H1 (cell line): ENCODE data around the gene OLFML2B. TPM values are rescaled to one million over a fixed set of nuclear protein-coding genes. Genes with fewer than 3 reads are reported as not detected.

ENCODE experiments used
- CTCF ChIA-PET: fragments of 300-600 bp; sonication (Branson Sonifier 250); formaldehyde crosslinking; loops from one replicate; lab custom pipeline; 2021; ENCODE audit not compliant: partially characterized antibody; lab: Charles Lee
- POLR2A ChIA-PET: fragments of 300-600 bp; sonication (Branson Sonifier 250); formaldehyde crosslinking; loops from one replicate; lab custom pipeline; 2021; ENCODE audit warnings: inconsistent platforms; ENCODE audit not compliant: partially characterized antibody; lab: Charles Lee
- DNase-seq, 2 experiments: peaks; one replicate each; pipeline versions ENCODE4 v3.0.0 to v3.0.0-alpha.2; 2010 to 2022; ENCODE audit warnings: low spot score in 2 of 2, low read depth in 1 of 2, mixed read lengths in 1 of 2
- FAIRE-seq: peaks from 2 replicates; lab custom pipeline; 2011; peaks lifted over from hg19 to GRCh38; lab: Jason Lieb, UNC
- H2AFZ ChIP-seq: 2 replicates; pipeline ENCODE4 v1.8.1; 2012; ENCODE audit warnings: low read length, inconsistent platforms
- H2AK5ac ChIP-seq: 2 replicates; pipeline ENCODE4 v1.6.1; 2013; ENCODE audit warnings: low read depth, low read length
- H2BK120ac ChIP-seq: replicated peaks from 2 replicates; pipeline ENCODE3; 2013; ENCODE audit warnings: low read depth, low read length, inconsistent platforms
- H2BK12ac ChIP-seq: 2 replicates; pipeline ENCODE4 v1.6.1; 2013; ENCODE audit warnings: low read depth, low read length
- H2BK15ac ChIP-seq: 2 replicates; pipeline ENCODE4 v1.6.1; 2013; ENCODE audit warnings: low read length
- H2BK20ac ChIP-seq: 2 replicates; pipeline ENCODE4 v1.6.1; 2013; ENCODE audit warnings: low read length
- H2BK5ac ChIP-seq: 2 replicates; pipeline ENCODE4 v1.6.1; 2013; ENCODE audit warnings: low read depth, low read length
- H3K14ac ChIP-seq: 2 replicates; pipeline ENCODE4 v1.6.1; 2013; ENCODE audit warnings: inconsistent platforms; ENCODE audit not compliant: insufficient read length
- H3K18ac ChIP-seq: 2 replicates; pipeline ENCODE4 v1.6.1; 2013; ENCODE audit warnings: low read length; ENCODE audit errors: extremely low read depth
- H3K23ac ChIP-seq: 2 replicates; pipeline ENCODE4 v1.6.1; 2013; ENCODE audit warnings: inconsistent platforms; ENCODE audit not compliant: insufficient read length
- H3K23me2 ChIP-seq: 2 replicates; pipeline ENCODE4 v1.6.1; 2013; ENCODE audit warnings: low read depth, low read length
- H3K27ac ChIP-seq: 2 replicates; pipeline ENCODE4 v1.6.1; 2011; ENCODE audit warnings: low read depth, low read length, inconsistent platforms
- H3K27me3 ChIP-seq, 4 experiments: replicated peaks in 1 of 4; 1 replicate in 1 of 4; 2 replicates in 3 of 4; pipeline versions ENCODE4 v1.6.1 to v1.8.1; 2011 to 2013; ENCODE audit warnings: low read length in 3 of 4, mild to moderate bottlenecking in 3 of 4, inconsistent platforms in 2 of 4, mixed read lengths in 2 of 4, moderate library complexity in 1 of 4; ENCODE audit not compliant: control insufficient read depth in 3 of 4, insufficient read depth in 3 of 4; ENCODE audit errors: extremely low read depth in 1 of 4
- H3K36me3 ChIP-seq, 4 experiments: 2 replicates each; pipeline versions ENCODE4 v1.6.1 to v1.8.1; 2011 to 2013; ENCODE audit warnings: mild to moderate bottlenecking in 4 of 4, low read length in 3 of 4, moderate library complexity in 2 of 4, control low read depth in 1 of 4, inconsistent platforms in 1 of 4; ENCODE audit not compliant: insufficient read depth in 4 of 4, control insufficient read depth in 2 of 4
- H3K4ac ChIP-seq: replicated peaks from 2 replicates; pipeline ENCODE3; 2013; ENCODE audit warnings: low read length, low read depth, mixed read lengths, inconsistent platforms; ENCODE audit not compliant: insufficient read length
- H3K4me1 ChIP-seq, 4 experiments: replicated peaks in 1 of 4; 1 replicate in 1 of 4; 2 replicates in 3 of 4; pipeline versions ENCODE4 v1.6.1 to v1.8.1; 2011 to 2013; ENCODE audit warnings: low read length in 3 of 4, inconsistent platforms in 2 of 4, mixed read lengths in 1 of 4; ENCODE audit not compliant: insufficient read depth in 4 of 4, control insufficient read depth in 3 of 4
- H3K4me2 ChIP-seq, 2 experiments: 2 replicates each; pipeline versions ENCODE4 v1.6.1 to v1.8.1; 2011 to 2013; ENCODE audit warnings: low read depth in 2 of 2, low read length in 2 of 2, control low read depth in 1 of 2, inconsistent platforms in 1 of 2, mild to moderate bottlenecking in 1 of 2; ENCODE audit not compliant: insufficient read depth in 1 of 2
- H3K4me3 ChIP-seq, 4 experiments: fragments of 200-600, 300-600 bp in 1 of 4; sonication (generic), shearing (Covaris generic), sonication (Bioruptor Twin) in 1 of 4; 2 replicates each; pipeline versions ENCODE4 v1.5.1 to v1.8.1; 2011 to 2016; ENCODE audit warnings: low read length in 4 of 4, low read depth in 3 of 4, control low read depth in 2 of 4, inconsistent platforms in 2 of 4, mild to moderate bottlenecking in 2 of 4, mixed read lengths in 1 of 4, moderate library complexity in 1 of 4; ENCODE audit not compliant: insufficient read depth in 2 of 4; ENCODE audit errors: extremely low read depth in 1 of 4
- H3K56ac ChIP-seq: replicated peaks from 2 replicates; pipeline ENCODE3; 2013; ENCODE audit warnings: low read depth, mild to moderate bottlenecking, mixed read lengths, low read length, inconsistent platforms; ENCODE audit not compliant: insufficient read length
- H3K79me1 ChIP-seq: 2 replicates; pipeline ENCODE4 v1.6.1; 2013; ENCODE audit warnings: low read depth, low read length, control low read depth
- H3K79me2 ChIP-seq, 2 experiments: 2 replicates each; pipeline versions ENCODE4 v1.6.1 to v1.8.1; 2012 to 2013; ENCODE audit warnings: low read length in 2 of 2, mild to moderate bottlenecking in 2 of 2, inconsistent platforms in 1 of 2; ENCODE audit not compliant: insufficient read depth in 2 of 2, control insufficient read depth in 1 of 2
- H3K9ac ChIP-seq, 4 experiments: replicated peaks in 1 of 4; 1 replicate in 1 of 4; 2 replicates in 3 of 4; pipeline versions ENCODE4 v1.6.1 to v1.8.1; 2011 to 2013; ENCODE audit warnings: low read depth in 3 of 4, low read length in 3 of 4, control low read depth in 2 of 4, mild to moderate bottlenecking in 2 of 4, moderate library complexity in 2 of 4, inconsistent platforms in 1 of 4; ENCODE audit errors: extremely low read depth in 1 of 4
- H3K9me3 ChIP-seq, 2 experiments: 2 replicates each; pipeline versions ENCODE4 v1.6.1 to v1.8.1; 2012 to 2013; ENCODE audit warnings: mild to moderate bottlenecking in 2 of 2, moderate library complexity in 2 of 2, control low read depth in 1 of 2, inconsistent platforms in 1 of 2, low read depth in 1 of 2, low read length in 1 of 2, mixed read lengths in 1 of 2; ENCODE audit not compliant: insufficient read depth in 2 of 2
- H4K20me1 ChIP-seq, 2 experiments: replicated peaks in 1 of 2; 2 replicates each; pipeline versions ENCODE3 to v1.8.1; 2011 to 2013; ENCODE audit warnings: inconsistent platforms in 2 of 2, low read length in 2 of 2, mild to moderate bottlenecking in 1 of 2; ENCODE audit not compliant: insufficient read depth in 2 of 2, control insufficient read depth in 1 of 2
- H4K5ac ChIP-seq: 2 replicates; pipeline ENCODE4 v1.6.1; 2013; ENCODE audit warnings: low read length, low read depth, mixed read lengths, inconsistent platforms; ENCODE audit not compliant: insufficient read length
- H4K8ac ChIP-seq: 2 replicates; pipeline ENCODE4 v1.8.0; 2013; ENCODE audit warnings: mild to moderate bottlenecking, moderate library complexity, low read length, inconsistent platforms; ENCODE audit not compliant: insufficient read depth; ENCODE audit errors: extremely low read depth
- H4K91ac ChIP-seq: replicated peaks from 2 replicates; pipeline ENCODE3; 2013; ENCODE audit warnings: low read length, mixed read lengths, inconsistent platforms; ENCODE audit not compliant: insufficient read length
- WGBS, 2 experiments: shearing (Covaris generic) in 1 of 2; methylation state at CpG; one replicate each; pipeline versions ENCODE4 v1.1.6 to v1.1.7; 2013 to 2015; ENCODE audit warnings: low lambda C conversion rate in 2 of 2, mixed read lengths in 2 of 2, inconsistent platforms in 1 of 2, low coverage in 1 of 2, missing lambda C conversion rate in 1 of 2; ENCODE audit not compliant: insufficient replicate concordance in 2 of 2, insufficient coverage in 1 of 2, insufficient read length in 1 of 2; ENCODE audit errors: extremely low coverage in 1 of 2, missing lambda C conversion rate in 1 of 2; 5-methylcytosine and 5-hydroxymethylcytosine counted together
- polyA plus RNA-seq, 7 experiments: library from polyadenylated mRNA; depleted of rRNA in 3 of 7; stranded (reverse) in 5 of 7; unstranded in 2 of 7; fragments of >200 nt in 5 of 7; fragments of 200-250 nt in 2 of 7; gene quantifications; 1 replicate in 5 of 7; 2 replicates in 1 of 7; 4 replicates in 1 of 7; pipeline versions ENCODE4 v1.2.1 to v1.2.3, GENCODE V29; 2011 to 2013; ENCODE audit warnings: missing spikeins in 2 of 7, mixed read lengths in 2 of 7
- total RNA-seq: library from RNA; stranded (reverse); fragmentation: NEBNext Ultra II Directional; extraction: Animal tissue kit (Norgen Biotek cat#: 25700); gene quantifications from 2 replicates; pipeline ENCODE4 v1.2.1, GENCODE V29; 2021

The OLFML2B gene
- total and polyA plus RNA-seq, 2 of the 8 experiments (the other 6 are each of a cell fraction or from before 2014, with no cell fraction given) = 6.5 to 10.4 TPM

GRCh38 chr1:162000053-162000420 is 23.6 kb downstream of the OLFML2B start:
- H3K4me3 ChIP-seq = no peak overlapping the region
- no peak overlapping the region for H2BK12ac ChIP-seq
- H3K79me2 ChIP-seq = no peaks in the 10 kb centered on the region
- no peak overlapping the region for H2BK120ac ChIP-seq
- H3K23me2 ChIP-seq = no peaks in the 10 kb centered on the region
- no peak overlapping the region for H2BK15ac ChIP-seq
- no peaks in the 10 kb centered on the region for H3K27me3 ChIP-seq
- H4K20me1 ChIP-seq = no peaks in the 10 kb centered on the region
- WGBS, 2 experiments = 94% methylated on average over 11 of the region's 11 CpGs; no CpG with 5 or more reads in 1 of the 2 experiments
- no peak for DNase-seq
- CTCF ChIA-PET = interaction anchor here (1.0 kb wide), 1 partner anchor 37 kb away, joined by 5 read pairs; no protein-coding TSS in a partner anchor
- no peak overlapping the region for H2BK5ac ChIP-seq
- no peak overlapping the region for H3K4me2 ChIP-seq
- H2AK5ac ChIP-seq = no peak overlapping the region
- H3K36me3 ChIP-seq = no peaks in the 10 kb centered on the region; a peak in 2 of 8 replicates
- no peaks in the 10 kb centered on the region for H3K4me1 ChIP-seq
- 0 out of 2 replicates have a peak overlapping the region, but pooled peaks have one; percentile 8 for H4K8ac ChIP-seq
- H3K9me3 ChIP-seq = no peaks in the 10 kb centered on the region
- no peak overlapping the region for H3K4ac ChIP-seq
- H3K27ac ChIP-seq = no peak overlapping the region
- H3K9ac ChIP-seq = no peak overlapping the region
- H3K14ac ChIP-seq = no peak overlapping the region
- no peak overlapping the region for H2AFZ ChIP-seq
- H4K5ac ChIP-seq = no peak overlapping the region
- no peak for FAIRE-seq
- H2BK20ac ChIP-seq = no peak overlapping the region
- H3K56ac ChIP-seq = no peak overlapping the region
- H3K79me1 ChIP-seq = no peaks in the 10 kb centered on the region
- H4K91ac ChIP-seq = no peak overlapping the region
- POLR2A ChIA-PET = no interaction called here
- no peak overlapping the region for H3K18ac ChIP-seq
- no peak overlapping the region for H3K23ac ChIP-seq
